NCI-H1436 (cell line): ENCODE measurements around the gene TNK2.
"Not testable (repeated sequence)": the region's sequence is repeated elsewhere in the genome, so short reads cannot be mapped to it uniquely, and the experiment has no call there.

Experiments used
- DNase-seq: peaks from one replicate; lab custom pipeline; 2025; lab: John Stamatoyannopoulos, UW

TNK2 gene

GRCh38 chr3:195821403-195822130 is 86.8 kb downstream of the TNK2 start:
- DNase-seq, result no peak

GRCh38 chr3:195820901-195821300 is 87.5 kb downstream of the TNK2 start:
- DNase-seq, result no peak

- no peak for DNase-seq
Observed at GRCh38 chr3:195820186-195820585, 88.2 kb downstream of the TNK2 start.

GRCh38 chr3:195818301-195818700 is 90.0 kb downstream of the TNK2 start:
- DNase-seq, result no peak

- DNase-seq, result no peak
Observed at GRCh38 chr3:195817578-195818135, 90.7 kb downstream of the TNK2 start.

GRCh38 chr3:195816276-195816913 is 92.0 kb downstream of the TNK2 start:
- not testable (repeated sequence) for DNase-seq

- no peak for DNase-seq
Observed at GRCh38 chr3:195815169-195815771, 93.1 kb downstream of the TNK2 start.

- DNase-seq, result no peak
Observed at GRCh38 chr3:195813916-195814640, 94.3 kb downstream of the TNK2 start.
